DMS53 treated with DMSO at 0.1 percent for 48 hours (cell line): ENCODE data around the gene CSPG5.
A peak's percentile ranks its signal among the peaks of the same experiment; 100 is the strongest.

Experiments
- DNase-seq: peaks from one replicate; lab custom pipeline; 2025; ENCODE audit not compliant: unreplicated experiment; lab: John Stamatoyannopoulos, UW

CSPG5 gene

DNA sequence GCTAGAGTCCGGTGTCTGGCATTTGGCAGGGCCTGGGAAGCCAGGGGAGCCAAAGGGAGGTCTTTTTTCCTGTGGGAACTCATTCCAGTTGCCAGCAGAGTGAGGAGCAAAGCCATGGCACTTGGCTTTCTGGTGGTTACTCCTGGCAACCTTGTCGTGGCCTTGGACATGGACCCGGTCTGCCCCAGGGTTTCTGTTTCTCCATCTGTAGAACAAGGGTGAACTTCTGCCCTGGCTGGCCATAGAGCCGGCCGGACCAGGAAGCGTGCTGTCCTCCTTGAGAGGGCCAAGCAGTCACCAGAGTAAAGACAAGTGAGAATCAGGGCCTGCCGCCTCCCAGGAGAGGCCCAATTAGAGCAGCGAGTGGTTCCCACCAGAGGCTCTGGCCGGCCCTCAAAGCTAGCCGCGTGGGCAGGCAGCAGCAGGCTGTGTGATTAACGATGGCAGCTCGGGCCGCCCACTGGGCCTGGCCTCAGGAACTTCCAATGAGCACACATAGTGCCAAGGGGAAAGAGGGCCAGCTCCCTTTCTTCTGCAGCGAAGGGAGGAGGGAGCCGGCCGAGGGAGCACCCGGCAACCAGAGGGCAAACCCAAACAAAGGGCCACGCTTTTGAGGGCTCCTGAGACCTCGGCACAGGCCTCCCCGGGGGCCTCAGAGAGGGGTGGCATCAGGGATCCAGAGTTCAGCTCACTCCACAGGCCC, 36.0 kb downstream of the CSPG5 start:
- no peak for DNase-seq

DNA sequence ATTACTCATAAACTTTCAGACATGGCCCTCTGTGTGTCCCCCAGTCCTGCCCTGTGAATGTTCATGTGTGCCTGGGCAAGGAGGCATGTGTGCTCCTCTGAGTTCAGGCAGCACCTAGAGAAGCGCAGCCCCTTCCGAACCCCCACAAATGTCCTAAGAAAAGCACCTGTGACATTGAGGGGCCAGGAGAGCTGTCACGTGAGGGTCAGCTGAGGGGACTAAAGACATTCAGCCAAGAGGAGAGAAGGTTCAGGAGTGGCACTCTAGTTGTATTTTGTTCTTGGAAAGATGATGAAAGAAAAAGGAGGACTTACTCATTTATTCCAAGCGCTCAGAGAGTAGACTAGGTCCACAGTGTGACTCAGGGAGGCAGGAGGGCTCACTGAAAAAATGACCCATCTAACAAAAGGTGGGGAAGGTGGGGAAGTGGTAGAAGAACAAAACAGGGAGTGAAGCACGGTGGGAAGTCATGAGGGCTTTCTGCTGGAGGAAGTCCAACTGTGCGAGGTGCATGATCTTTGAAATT, 37.0 kb downstream of the CSPG5 start:
- no peak for DNase-seq

DNA sequence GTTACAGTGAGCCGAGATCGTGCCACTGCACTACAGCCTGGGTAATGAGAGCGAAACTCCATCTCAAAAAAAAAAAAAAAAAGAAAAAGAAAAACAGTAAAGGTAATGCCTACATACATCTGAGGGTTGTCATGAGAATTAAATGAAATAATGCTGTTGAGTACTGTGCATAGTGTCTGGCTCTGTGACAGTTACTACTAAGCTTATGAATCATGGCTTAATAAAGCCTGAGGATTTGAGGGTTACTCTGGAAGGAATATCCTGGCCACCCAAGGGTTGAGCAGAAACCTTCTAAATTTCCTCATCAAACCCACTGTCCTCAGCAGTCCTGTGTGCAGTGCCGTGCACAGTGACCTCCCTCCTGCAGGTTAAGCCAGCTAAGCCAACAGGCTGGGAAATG, 38.4 kb downstream of the CSPG5 start:
- DNase-seq, result no peak

DNA sequence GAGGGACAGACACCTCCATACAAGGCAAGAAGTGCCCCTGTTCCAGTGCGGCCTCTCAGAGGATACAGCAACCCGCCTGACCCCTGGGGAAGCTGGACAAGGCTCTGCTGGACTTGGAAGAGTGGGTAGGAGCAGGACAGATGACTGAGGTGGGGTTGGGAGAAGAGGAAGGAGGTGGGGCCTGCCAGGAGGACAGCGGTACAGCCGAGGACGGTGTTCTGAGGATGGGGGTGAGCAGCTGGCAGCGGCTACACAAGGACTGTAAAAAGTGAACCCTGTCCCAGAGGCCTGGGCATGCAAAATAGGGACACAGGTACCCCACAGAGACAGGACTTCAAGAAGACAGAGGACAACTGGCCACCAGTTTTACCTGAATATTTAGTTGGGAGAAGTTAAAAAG, 41.7 kb downstream of the CSPG5 start:
- DNase-seq, result no peak

DNA sequence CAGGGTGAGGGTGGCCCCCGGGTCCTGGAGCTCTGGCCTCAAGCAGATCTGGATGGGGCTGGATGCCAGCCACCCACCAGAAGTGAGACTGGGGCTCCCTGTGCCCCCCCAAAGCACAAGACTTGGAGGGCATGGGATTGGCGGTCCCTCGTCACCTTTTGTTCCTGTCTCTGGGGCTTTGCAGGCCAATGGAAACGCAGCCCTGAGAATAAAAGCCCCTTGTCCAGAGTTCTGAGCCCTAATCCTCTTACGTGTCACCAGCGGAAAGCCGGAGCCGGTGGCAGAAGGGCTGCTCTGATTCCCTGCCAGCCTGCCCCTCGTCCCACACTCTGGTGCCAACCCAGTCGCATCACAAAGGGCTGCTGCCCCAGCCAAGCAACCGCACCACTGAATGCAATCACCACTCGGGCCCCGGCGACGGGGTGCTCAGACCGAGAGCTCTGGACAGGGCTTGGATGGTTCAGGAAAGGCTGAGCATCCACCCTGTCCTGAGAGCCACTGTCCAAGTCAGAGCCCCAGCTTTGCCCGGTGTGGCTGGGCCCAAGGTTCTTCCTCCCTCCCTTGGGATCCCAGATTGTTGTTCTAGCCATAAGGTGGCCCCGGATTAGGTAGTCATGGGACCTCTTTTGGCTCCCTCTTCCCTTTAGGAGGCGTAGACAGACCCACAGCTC, 42.3 kb downstream of the CSPG5 start:
- no peak for DNase-seq

DNA sequence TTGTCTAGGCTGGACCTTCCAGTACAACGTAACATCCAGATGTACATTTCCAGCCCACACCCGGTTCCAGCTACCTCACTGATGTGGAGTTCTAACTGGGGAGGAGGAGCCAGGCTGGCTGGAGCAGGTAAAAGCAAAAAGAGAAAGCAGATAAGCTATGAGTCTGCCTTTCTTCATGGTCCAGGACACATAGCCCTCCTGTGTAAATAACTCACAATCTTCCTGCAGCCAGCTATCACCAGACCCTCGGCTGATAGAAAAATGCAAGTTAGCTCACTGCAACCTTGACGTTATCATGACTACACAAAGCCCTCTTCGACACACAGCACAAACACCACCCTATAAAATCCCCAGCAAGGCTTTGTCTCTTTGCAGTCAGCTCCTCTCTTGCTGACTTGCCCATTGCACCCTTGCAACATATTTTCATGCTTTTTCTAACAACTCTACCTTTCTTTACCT, 44.6 kb downstream of the CSPG5 start:
- no peak for DNase-seq

DNA sequence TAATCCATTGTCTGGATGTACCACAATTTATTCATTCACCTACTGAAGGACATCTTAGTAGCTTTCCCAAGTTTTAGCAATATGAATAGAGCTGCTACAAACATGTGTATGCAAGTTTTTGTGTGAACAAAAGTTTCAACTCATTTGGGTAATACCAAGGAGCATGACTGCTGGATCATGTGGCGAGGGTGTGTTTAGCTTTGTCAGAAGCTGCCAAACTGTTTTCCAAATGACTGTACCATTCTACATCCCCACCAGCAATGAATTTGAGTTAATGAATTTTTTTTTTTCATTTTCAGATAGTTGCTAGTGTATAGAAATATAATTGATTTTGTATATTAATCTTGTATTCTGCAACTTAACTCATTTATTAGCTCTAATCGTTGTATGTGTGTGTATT, 45.2 kb downstream of the CSPG5 start:
- DNase-seq, result no peak

DNA sequence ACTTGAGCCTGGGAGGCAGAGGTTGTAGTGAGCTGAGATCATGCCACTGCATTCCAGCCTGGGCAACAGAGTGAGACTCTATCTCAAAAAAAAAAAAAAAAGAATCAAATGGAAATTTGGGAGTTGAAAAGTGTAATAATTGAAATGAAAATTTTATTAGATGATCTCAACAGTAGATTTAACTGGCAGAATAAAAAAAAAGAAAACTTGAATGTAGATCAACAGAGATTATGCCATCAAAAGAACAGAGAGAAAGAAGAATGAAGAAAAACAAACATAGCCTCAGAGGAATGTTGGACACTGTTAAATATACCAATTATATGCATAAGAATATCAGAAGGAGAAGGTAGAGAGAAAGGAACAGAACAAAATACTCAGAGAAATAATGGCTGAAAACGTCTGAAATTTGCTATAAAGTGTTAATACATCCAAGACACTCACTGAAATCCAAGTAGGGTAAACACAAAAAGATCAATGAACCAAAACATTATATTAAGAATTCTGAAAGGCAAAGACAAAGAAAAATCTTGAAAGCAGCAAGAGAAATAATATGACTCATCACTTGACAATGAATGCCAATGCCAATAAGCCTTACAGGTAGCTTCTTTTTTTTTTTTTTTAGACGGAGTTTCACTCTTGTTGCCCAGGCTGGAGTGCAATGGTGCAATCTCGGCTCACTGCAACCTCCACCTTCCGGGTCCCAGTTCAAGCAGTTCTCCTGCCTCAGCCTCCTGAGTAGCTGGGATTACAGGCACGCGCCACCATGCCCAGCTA, 50.5 kb downstream of the CSPG5 start:
- DNase-seq, result peak; percentile 0

DNA sequence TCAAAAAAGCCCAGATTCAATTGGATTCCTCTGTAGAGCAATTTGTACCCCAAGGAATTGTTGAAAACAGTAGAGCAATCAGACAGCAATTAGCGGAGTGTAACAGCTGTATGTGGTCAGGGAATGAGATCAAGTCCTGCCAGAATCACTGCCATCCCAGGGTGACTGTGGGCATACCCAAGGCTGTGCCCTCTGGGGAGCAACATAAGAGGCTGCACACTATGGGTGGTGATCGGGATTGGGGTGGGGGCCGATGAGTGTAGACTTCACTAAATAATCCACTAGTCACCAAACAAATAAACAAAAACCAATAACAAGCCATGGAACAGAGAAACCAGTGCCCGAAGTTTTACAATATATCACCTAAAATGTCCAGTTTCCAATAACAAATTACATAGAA, 53.0 kb downstream of the CSPG5 start:
- no peak for DNase-seq

DNA sequence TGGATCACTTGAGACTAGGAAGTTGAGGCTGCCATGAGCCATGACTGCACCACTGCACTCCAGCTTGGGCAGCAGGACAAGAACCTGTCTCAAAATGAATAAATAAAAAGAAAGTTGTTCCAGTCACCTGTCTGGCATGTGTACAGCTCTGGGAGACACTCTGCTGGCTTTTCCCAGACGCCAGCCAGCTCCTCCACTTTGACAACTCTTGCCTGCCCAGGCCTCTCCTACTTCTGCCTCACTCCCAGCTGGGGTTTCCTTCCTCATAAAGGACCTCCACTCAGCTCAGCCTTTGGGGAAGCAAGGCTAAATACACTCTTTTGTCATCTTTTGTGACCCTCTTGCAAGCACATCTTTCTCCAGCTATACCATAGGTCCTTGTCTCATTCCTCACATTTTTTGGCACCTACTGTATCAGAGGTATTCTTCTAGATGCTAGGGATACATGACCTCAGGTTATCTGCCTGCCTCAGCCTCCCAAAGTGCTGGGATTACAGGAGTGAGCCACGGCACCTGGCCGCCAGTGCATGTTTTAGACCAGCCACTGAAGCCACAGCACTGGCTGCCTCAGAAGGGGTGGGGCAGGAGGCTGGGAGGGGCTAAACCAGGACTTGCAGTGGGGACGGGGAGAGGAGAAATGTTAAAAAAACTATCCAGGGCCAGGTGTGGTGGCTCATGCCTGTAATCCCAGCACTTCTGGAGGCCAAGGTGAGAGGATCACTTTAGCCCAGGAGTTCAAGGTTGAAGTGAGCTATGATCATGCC, 55.2 kb downstream of the CSPG5 start:
- DNase-seq, result no peak

DNA sequence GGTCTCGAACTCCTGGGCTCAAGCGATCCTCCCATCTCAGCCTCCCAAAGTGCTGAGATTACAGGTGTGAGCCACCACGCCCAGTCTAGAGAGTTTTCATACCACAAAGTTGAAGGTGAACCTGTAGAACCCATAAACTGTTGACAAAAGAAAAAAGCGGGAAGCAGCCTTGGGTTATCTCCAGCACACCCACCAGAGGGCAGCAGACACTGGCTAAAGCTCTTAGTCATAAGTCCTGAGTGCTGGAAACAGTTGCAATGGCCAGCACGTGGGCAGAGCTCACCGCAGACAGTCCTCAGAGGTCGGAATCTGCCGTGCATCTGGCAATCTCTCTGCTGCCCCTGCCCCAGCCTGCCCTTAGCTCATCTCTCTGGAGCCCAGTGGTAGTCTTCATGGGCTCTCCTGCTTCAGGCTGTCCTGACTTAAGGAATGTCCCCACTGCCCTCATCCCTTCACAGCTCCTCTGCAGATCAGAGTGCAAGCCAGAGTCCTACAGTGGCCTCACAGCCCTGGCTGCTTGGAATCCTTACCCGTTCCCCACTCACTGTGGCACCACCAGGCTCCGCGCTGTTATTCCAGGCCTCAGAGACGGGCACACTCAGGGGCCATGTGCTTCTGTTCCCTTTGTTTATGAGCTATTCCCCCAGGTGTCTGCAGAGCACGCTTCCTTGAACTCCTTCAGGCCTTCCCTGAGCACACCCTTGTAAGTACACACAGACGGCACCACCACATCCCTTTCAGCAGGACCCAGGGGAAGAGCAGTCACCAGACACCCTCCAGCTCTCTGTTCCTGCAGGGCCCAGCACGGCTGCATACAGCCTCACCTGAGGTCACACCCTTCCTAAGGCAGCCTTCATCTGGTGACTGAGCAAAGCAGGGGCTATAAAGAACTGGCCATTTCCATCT, 56.3 kb downstream of the CSPG5 start:
- DNase-seq, result no peak

DNA sequence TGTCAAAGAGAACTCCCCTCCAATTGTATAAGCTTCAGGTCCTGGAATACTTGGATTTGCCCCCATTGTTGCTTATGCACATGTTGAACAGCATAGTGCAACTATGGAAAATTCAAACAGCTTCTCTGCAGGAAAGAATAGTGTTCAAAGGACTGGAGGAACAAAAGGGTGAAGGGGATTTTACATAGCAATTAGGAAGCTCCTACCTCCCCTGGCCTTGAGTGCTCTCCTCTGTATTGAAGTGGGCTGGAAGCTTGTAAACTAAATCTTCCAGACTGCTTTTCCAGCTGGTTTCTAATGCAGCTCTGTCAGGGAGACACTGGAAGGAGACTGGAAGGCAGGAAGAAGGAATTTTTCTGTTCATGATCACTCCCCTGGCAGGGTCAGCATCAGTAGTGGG, 57.9 kb downstream of the CSPG5 start:
- no peak for DNase-seq

DNA sequence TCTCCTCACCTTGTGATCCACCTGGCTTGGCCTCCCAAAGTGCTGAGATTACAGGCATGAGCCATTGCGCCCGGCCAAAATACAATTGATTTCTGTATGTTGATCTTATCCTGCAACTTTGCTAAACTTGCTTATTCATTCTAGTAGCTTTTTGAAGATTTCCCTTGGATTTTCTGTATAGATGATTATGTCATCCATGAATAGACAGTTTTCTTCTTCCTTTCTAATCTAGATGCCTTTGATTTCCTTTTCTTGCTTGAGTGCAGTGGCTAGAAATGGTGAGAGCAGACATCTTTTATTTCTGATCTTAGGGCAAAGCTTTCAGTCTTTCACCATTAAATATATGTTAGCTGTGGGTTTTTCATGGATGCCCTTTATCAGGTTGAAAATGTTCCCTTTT, 60.7 kb downstream of the CSPG5 start:
- no peak for DNase-seq

DNA sequence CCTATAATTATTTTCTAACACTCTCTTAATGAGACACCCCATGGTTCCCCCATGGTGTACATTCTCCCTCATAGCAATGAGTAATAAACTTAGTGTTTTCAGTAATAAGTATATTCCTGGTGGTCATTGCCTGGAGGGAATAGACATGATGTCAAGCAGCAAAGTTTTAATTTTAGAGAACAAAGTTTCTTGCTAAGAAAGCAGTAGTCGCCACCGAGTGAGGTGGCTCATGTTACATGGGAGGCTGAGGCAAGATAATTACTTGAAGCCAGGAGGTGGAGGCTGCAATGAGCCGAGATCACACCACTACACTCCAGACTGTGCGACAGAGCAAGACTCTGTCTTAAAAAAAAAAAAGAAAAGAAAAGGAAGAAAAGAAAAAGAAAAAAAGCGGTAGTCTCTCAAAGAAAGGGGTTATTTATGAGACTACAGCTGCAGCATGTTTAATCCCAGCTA, 62.8 kb downstream of the CSPG5 start:
- DNase-seq, result no peak

DNA sequence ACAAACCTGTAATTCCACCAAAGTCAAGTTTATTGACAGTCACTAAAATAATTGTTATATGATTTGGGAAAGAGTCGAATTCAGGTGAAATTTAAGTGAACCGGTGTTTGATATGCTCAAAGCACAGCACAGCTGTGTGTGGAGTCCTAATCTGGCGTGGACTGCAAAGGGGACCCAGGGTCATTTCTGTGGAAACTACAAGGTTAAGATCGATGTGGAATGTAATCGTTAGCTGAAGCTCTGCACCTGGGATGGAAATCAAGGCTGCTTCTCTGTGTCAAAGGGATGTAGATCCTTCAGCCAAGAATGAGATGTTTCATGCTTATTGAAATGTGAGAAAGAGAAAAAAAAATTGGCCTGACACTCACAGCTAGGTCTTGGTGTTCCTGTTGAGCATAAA, 63.6 kb downstream of the CSPG5 start:
- no peak for DNase-seq

DNA sequence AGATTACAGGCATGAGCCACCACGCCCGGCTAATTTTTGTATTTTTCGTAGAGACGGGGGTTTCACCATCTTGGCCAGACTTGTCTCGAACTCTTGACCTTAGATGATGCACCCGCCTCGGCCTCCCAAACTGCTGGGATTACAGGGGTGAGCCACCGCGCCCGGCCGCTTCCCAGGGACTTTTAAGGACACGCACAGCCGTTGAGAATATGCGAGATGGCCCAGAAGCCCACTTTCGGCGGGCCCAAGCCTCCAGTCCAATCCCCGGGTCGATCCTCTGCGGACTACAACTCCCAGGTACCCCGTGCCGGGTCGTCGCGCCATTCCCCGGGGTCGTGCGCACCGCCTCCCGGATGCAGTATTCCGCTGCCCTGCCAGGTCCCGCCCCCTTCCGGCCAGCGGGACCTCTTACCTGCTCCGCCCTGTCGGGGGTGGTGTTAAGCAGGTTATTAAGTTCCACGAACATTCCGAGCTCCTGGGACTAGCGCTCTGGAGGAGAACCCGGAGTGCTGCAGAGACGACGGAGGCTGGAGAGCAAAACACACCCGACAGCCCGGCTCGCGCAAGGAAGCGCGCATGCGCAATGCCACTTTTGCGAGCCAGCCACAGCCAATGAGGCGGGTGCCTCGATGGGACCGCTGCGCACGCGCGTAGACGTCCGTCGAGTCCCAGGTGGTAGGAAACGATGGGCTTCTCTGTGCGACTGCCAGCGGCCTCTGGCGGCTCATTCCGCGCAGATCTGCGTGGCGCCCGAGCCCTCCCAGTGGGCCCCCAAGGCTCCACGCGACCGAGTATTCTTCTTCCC, 65.3 kb downstream of the CSPG5 start, which contains the start of gene ELP6:
ELP6 (minus strand) TSS at position 588 of the 805 bp plus-strand sequence; CDS start at position 466, 122 bp downstream.
- DNase-seq, result peak; percentile 69

DNA sequence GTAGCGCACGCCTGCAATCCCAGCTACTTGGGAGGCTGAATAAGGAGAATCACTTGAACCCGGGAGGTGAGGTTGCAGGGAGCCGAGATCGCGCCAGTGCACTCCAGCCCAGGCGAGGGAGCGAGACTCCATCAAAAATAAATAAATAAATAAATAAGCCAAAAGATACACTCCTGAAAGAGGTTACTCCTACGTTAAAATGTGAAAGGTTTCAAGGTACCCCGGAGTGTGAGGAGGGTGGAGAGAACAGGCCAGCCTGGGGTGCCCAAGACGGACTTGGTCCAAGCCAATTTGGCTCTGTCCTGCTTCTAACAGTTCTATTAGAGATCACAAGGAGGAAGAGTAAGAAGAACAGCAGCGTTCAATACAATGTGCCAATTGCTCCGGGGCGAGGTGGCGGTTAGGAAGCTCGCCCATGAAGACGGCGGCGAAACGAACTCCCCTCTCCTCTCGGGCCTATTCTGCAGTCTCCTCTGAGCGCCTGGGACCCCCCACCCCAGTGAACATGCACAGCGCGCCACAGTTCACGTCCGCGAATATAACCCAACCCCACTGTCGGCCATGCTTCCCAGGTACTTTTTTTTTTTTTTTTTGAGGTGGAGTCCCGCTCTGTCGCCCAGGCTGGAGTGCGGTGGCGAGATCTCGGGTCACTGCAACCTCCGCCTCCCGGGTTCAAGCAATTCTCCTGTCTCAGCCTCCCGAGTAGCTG, 66.1 kb downstream of the CSPG5 start:
- no peak for DNase-seq
